ENCODE results near the gene GP1BA. TPM values are rescaled to one million over a fixed set of nuclear protein-coding genes. Genes with fewer than 3 reads are reported as not detected.
A peak's percentile ranks its signal among the peaks of the same experiment; 100 is the strongest.

GP1BA gene
- total RNA-seq, 1 experiment from 2014 or later = 0.05 TPM

GRCh38 chr17:4973256-4974114 is 41.4 kb downstream of the GP1BA start:
- DNase-seq (ENCODE audit: low read depth) = no peak

GRCh38 chr17:4974115-4974670 is 42.1 kb downstream of the GP1BA start:
- no peak for DNase-seq (ENCODE audit: low read depth)

- no peak for DNase-seq (ENCODE audit: low read depth)
Measured at GRCh38 chr17:4978726-4979125, 46.6 kb downstream of the GP1BA start.

DNA sequence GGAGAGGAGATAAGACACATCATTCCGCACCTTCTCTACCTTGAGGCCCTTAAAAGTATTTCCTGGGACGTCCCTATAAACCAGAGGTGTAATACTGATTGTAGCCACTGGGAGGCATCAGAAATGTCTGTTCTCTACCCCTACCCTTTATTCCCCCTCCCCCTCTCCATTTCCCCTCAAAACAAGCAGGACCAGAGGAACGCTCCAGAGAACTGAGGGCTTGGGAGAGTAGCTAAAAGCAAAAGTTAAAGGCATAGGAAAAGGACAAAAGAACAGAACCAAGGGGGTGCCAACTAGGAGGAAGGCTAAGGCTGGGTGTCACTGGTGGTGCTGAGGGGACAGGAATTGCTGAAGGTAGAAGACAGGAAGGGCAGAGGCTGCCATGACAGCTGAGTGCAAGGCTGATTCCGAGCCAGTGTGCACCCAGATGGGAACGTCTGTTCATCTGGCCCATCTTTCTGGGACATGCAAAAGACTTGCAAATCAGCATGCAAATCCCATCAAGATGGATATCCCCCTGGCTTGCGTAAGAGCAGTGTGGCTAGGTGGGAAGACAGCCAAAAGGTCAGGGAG is 48.7 kb downstream of the GP1BA start:
- peak; percentile 32 for DNase-seq (ENCODE audit: low read depth)

- DNase-seq (ENCODE audit: low read depth) = no peak
Measured at GRCh38 chr17:4982305-4982704, 50.2 kb downstream of the GP1BA start.

Other genes with a start within 250 kb of the GP1BA start
- gene PELP1, start 228.1 kb upstream of the GP1BA start, total RNA-seq (2014; rRNA removed; shearing (Covaris generic)) = 12.5 and 20.8 TPM in 2 replicates
- gene ARRB2, start 221.6 kb upstream of the GP1BA start, total RNA-seq (2014; rRNA removed; shearing (Covaris generic)) = 12.5 and 15.4 TPM in 2 replicates
- gene MED11, start 200.8 kb upstream of the GP1BA start, total RNA-seq (2014; rRNA removed; shearing (Covaris generic)) = 15.4 and 18.7 TPM in 2 replicates
- not detected in 2 replicates for gene ZMYND15, start 192.4 kb upstream of the GP1BA start, total RNA-seq (2014; rRNA removed; shearing (Covaris generic))
- gene CXCL16, start 192.3 kb upstream of the GP1BA start, total RNA-seq (2014; rRNA removed; shearing (Covaris generic)) = 2.9 and 5.5 TPM in 2 replicates
- gene TM4SF5, start 160.4 kb upstream of the GP1BA start, total RNA-seq (2014; rRNA removed; shearing (Covaris generic)) = not detected in 2 replicates
- gene VMO1, start 145.9 kb upstream of the GP1BA start, total RNA-seq (2014; rRNA removed; shearing (Covaris generic)) = 0.34 TPM in 1 of 2 replicates, not detected in the other
- gene GLTPD2, start 143.3 kb upstream of the GP1BA start, total RNA-seq (2014; rRNA removed; shearing (Covaris generic)) = not detected in 2 replicates
- gene PSMB6, start 136.1 kb upstream of the GP1BA start, total RNA-seq (2014; rRNA removed; shearing (Covaris generic)) = 296 and 331 TPM in 2 replicates
- 3.7 and 7.5 TPM in 2 replicates for gene PLD2, start 125.1 kb upstream of the GP1BA start, total RNA-seq (2014; rRNA removed; shearing (Covaris generic))
- gene MINK1, start 98.9 kb upstream of the GP1BA start, total RNA-seq (2014; rRNA removed; shearing (Covaris generic)) = 20.2 and 28.7 TPM in 2 replicates
- gene C17orf107, start 32.7 kb upstream of the GP1BA start, total RNA-seq (2014; rRNA removed; shearing (Covaris generic)) = 0.20 TPM in 1 of 2 replicates, not detected in the other
- 0.02 TPM in 1 of 2 replicates, not detected in the other for gene CHRNE, start 29.2 kb upstream of the GP1BA start, total RNA-seq (2014; rRNA removed; shearing (Covaris generic))
- 87.0 and 103 TPM in 2 replicates for gene SLC25A11, start 7.8 kb downstream of the GP1BA start, total RNA-seq (2014; rRNA removed; shearing (Covaris generic))
- 27.8 and 30.5 TPM in 2 replicates for gene RNF167, start 8.0 kb downstream of the GP1BA start, total RNA-seq (2014; rRNA removed; shearing (Covaris generic))
- 1,238 and 1,483 TPM in 2 replicates for gene PFN1, start 16.3 kb downstream of the GP1BA start, total RNA-seq (2014; rRNA removed; shearing (Covaris generic))
- 0.27 and 1.1 TPM in 2 replicates for gene ENO3, start 18.8 kb downstream of the GP1BA start, total RNA-seq (2014; rRNA removed; shearing (Covaris generic))
- gene SPAG7, start 35.5 kb downstream of the GP1BA start, total RNA-seq (2014; rRNA removed; shearing (Covaris generic)) = 30.0 and 38.4 TPM in 2 replicates
- gene CAMTA2, start 55.4 kb downstream of the GP1BA start, total RNA-seq (2014; rRNA removed; shearing (Covaris generic)) = 4.8 and 11.0 TPM in 2 replicates
- not detected in 2 replicates for gene INCA1, start 65.2 kb downstream of the GP1BA start, total RNA-seq (2014; rRNA removed; shearing (Covaris generic))
- gene KIF1C, start 65.7 kb downstream of the GP1BA start, total RNA-seq (2014; rRNA removed; shearing (Covaris generic)) = 16.0 and 29.8 TPM in 2 replicates
- gene SLC52A1, start 103.1 kb downstream of the GP1BA start, total RNA-seq (2014; rRNA removed; shearing (Covaris generic)) = 0.32 TPM in 1 of 2 replicates, not detected in the other
- gene ZFP3, start 146.2 kb downstream of the GP1BA start, total RNA-seq (2014; rRNA removed; shearing (Covaris generic)) = 2.2 and 3.2 TPM in 2 replicates
- 7.1 and 8.9 TPM in 2 replicates for gene ZNF232, start 179.6 kb downstream of the GP1BA start, total RNA-seq (2014; rRNA removed; shearing (Covaris generic))
- gene USP6, start 183.8 kb downstream of the GP1BA start, total RNA-seq (2014; rRNA removed; shearing (Covaris generic)) = 0.02 TPM in 1 of 2 replicates, not detected in the other